NCI-H2029 treated with DMSO at 0.1 percent for 48 hours (cell line): ENCODE results near the gene ANKRD55.
"Not testable (repeated sequence)": the region's sequence is repeated elsewhere in the genome, so short reads cannot be mapped to it uniquely, and the experiment has no call there.

Experiments
- DNase-seq: peaks from one replicate; lab custom pipeline; 2025; lab: John Stamatoyannopoulos, UW

The ANKRD55 gene

DNA sequence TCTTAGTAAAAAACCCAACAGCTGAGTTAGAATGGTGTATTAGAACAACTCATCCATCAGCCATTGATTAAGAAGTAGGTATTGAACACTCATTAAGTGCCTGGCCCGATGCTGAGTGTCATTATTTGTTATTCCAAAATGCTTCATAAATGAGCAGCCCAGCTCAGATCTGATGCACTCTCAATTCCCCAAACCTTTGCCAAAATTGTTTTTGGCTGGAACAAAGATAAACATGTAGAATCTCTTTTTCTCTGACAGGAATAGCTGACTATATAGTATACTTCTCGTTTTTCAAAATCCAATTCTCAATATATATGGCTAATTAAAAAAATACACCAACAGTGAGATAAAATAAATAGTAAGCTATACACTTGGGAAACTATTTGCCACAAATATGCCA is 20.0 kb upstream of the ANKRD55 start:
- no peak for DNase-seq

DNA sequence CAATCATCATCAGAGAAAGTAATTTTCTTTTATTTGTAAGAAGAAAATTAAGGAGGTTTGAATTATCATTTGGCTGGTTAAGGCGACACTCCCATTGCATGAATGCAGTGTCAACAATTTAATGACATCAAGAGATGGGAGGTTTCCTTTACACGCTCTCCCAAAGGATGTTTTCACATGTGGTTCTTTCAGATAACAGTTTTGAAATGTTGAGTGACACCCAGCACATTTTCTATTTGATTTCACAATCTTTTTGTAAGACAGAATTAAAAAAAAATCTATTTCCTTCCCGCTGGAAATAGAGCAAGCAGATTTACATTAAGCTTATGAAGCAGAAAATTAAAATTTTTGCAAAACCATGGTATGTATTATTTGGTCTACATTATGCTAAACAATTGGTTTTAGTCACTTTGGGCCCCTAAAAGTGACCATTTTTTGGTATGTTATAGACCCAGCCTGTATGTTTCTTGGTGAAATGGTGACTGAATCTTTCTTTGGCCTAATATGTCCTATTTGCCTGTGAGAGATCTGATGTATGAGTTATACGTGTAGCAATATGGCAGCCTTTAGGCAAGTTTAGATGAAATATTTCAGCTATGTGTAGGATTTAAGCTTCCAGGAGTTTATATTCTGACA is 18.9 kb upstream of the ANKRD55 start:
- DNase-seq, result no peak

GRCh38 chr5:56251440-56251839 is 18.3 kb upstream of the ANKRD55 start:
- no peak for DNase-seq

- DNase-seq, result no peak
Observed at GRCh38 chr5:56250011-56250410, 16.9 kb upstream of the ANKRD55 start.

GRCh38 chr5:56249085-56249484 is 16.0 kb upstream of the ANKRD55 start:
- not testable (repeated sequence) for DNase-seq

- DNase-seq, result no peak
Observed at GRCh38 chr5:56247592-56247991, 14.5 kb upstream of the ANKRD55 start.

- DNase-seq, result no peak
Observed at GRCh38 chr5:56246769-56247168, 13.6 kb upstream of the ANKRD55 start.

- DNase-seq, result no peak
Observed at GRCh38 chr5:56245481-56245880, 12.4 kb upstream of the ANKRD55 start.

DNA sequence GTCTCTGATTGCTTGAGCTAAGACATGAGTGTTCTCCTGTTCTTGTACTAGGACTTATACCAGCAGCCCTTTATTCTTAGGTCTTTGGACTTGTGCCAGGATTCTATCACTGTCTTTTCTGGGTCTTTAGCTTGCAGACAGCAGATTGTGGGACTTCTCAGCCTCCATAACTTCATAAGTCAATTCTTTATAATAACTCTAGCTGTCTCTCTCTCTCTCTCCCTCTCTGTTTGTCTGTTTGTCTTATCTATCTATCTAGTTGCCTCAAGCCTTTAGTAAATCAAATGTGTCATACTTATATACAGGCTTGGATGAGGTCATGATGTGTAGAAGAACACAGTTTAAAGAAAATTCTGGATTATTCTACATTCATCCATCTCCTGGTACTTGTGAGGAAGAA is 11.5 kb upstream of the ANKRD55 start:
- no peak for DNase-seq

GRCh38 chr5:56242271-56242670 is 9.1 kb upstream of the ANKRD55 start:
- not testable (repeated sequence) for DNase-seq

DNA sequence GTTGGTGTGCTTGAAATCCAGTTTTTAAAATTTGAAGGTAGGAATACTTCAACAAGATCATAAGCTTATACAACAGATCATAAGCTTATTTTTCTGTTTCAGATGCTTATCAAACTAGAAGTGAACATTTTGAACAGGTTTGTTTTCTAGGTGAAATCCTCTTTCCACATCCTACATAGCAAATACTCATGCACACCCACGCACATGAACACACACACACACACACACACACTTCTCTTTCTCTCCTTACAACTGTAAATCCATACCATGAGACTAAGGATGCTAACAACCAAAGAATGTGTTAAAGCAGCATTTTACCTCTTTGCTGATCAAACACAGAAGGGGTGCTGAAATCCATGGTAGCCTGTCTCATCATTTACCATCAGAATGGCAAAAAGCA is 592 bp downstream of the ANKRD55 start:
- DNase-seq, result no peak

DNA sequence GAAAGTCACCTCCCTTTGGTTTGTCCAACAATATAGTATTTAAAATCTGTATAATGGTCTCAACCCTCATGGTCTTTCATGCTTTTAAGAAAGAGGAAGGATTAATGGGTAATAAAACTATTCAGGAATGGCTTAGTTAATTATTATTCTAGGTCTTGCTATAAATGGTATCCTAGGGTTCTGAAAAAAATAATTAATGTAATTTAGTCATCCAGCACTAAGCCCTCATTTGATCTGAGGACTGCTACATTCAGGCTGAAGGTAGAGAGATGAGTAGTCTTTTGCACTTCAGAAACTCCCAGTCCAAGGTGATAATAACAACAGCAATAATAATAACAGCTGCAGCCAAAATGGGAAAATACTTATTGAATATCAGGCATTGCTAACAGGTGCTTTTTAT is 2.6 kb downstream of the ANKRD55 start:
- DNase-seq, result no peak

GRCh38 chr5:56229111-56229510 is 4.0 kb downstream of the ANKRD55 start:
- no peak for DNase-seq

- DNase-seq, result no peak
Observed at GRCh38 chr5:56228631-56229030, 4.5 kb downstream of the ANKRD55 start.

DNA sequence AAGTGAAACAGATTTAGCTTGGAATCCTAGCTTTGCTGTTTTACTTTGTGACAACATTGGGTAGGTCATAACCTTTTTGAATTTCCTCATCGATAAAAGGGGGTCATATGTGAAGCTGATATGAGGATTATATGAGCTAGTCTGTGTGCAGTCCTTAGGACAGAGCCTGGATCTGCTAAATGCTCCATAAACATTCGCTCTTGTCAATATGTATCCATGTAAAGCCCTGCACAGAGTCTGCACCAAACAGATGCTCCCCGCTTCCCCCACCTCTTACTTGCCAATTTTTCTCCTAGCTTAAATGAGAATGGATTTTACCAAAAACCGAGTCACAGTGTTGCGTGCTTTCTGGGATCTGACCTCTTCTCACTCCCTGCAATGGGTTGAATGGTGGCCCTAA is 5.4 kb downstream of the ANKRD55 start:
- DNase-seq, result no peak

- DNase-seq, result not testable (repeated sequence)
Observed at GRCh38 chr5:56223298-56223697, 9.8 kb downstream of the ANKRD55 start.

DNA sequence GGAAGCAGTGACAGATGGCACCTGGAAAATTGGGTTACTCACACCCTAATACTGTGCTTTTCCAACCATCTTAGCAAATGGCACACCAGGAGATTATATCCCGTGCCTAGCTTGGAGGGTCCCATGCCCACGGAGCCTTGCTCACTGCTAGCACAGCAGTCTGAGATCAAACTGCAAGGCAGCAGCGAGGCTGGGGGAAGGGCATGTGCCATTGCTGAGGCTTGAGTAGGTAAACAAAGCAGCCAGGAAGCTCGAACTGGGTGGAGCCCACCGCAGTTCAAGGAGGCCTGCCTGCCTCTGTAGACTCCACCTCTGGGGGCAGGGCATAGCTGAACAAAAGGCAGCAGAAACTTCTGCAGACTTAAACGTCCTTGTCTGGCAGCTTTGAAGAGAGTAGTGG is 11.5 kb downstream of the ANKRD55 start:
- DNase-seq, result not testable (repeated sequence)

GRCh38 chr5:56215019-56215830 is 17.9 kb downstream of the ANKRD55 start:
- no peak for DNase-seq

- not testable (repeated sequence) for DNase-seq
Observed at GRCh38 chr5:56213886-56214535, 19.1 kb downstream of the ANKRD55 start.

GRCh38 chr5:56212130-56212879 is 20.8 kb downstream of the ANKRD55 start:
- DNase-seq, result no peak

DNA sequence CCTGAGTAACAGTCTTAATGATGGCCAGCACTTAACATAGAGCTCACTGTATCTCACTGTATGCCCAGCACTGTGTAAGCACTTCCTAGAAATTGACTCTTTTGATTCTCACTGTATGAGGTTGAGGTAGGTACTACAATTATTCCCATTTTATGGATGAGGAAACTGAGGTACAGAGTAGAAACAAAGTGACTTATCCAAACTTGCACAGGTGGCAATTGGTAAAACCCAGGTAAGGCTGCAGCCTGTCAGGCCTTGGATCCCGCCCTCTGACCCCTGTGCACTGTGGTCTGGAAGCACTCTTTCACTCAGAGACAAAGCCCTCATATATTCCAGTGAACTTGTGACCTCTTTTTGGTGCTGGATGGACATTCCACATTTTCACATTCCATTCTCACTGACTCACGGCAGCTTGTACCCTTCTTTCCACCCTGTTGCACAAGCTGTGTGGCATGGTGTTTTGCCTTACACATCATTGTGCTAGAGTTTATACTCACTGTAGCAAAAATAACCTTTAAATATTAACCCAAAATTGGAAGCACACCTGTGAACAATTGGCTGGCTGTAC is 21.7 kb downstream of the ANKRD55 start:
- DNase-seq, result no peak

DNA sequence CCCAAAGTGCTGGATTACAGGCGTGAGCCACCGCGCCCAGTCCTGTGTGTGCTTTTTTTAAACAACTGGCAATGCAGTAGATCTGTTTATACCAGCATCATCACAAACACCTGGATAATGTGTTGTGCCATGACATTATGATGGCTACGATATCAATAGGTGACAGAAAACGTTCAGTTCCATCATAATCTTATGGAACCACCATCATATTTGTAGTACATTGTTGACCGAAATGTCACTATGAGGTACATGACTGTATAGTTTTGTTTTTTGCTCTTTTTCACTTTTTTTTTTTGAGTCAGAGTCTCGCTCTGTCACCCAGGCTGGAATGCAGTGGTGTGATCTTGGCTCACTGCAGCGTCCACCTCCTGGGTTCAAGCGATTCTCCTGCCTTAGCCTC is 24.4 kb downstream of the ANKRD55 start:
- no peak for DNase-seq
